Mesenchymal stem cell (in vitro differentiated cells and primary cell): ENCODE data around the gene HADH.

ENCODE experiments used
- DNase-seq: peaks from one replicate; pipeline ENCODE4 v3.0.0-alpha.2; 2013
- H2AFZ ChIP-seq: one replicate; pipeline ENCODE4 v1.6.1; 2013; ENCODE audit warnings: low read depth, mild to moderate bottlenecking, control low read depth, inconsistent platforms, low read length, moderate library complexity
- H2AK5ac ChIP-seq: 2 replicates; pipeline ENCODE4 v1.6.1; 2013; ENCODE audit warnings: low read length, moderate library complexity, mild to moderate bottlenecking, inconsistent platforms; ENCODE audit not compliant: severe bottlenecking
- H2BK120ac ChIP-seq: one replicate; pipeline ENCODE4 v1.6.1; 2013; ENCODE audit warnings: low read depth, mild to moderate bottlenecking, inconsistent platforms, low read length, moderate library complexity
- H2BK12ac ChIP-seq, 2 experiments: one replicate each; pipeline ENCODE4 v1.6.1; 2013; ENCODE audit warnings: inconsistent platforms in 2 of 2, low read length in 2 of 2, mild to moderate bottlenecking in 2 of 2, moderate library complexity in 2 of 2, control low read depth in 1 of 2
- H2BK15ac ChIP-seq: one replicate; pipeline ENCODE4 v1.6.1; 2013; ENCODE audit warnings: mild to moderate bottlenecking, low read depth, inconsistent platforms; ENCODE audit not compliant: poor library complexity, severe bottlenecking
- H2BK5ac ChIP-seq: 2 replicates; pipeline ENCODE4 v1.6.1; 2013; ENCODE audit warnings: low read depth, mild to moderate bottlenecking, low read length, control low read depth, inconsistent platforms; ENCODE audit not compliant: poor library complexity, severe bottlenecking
- H3K14ac ChIP-seq, 2 experiments: one replicate each; pipeline ENCODE4 v1.6.1; 2013; ENCODE audit warnings: inconsistent platforms in 2 of 2, low read length in 2 of 2, control low read depth in 1 of 2, mild to moderate bottlenecking in 1 of 2, moderate library complexity in 1 of 2
- H3K18ac ChIP-seq, 2 experiments: one replicate each; pipeline ENCODE4 v1.6.1; 2013; ENCODE audit warnings: inconsistent platforms in 2 of 2, low read length in 2 of 2, control low read depth in 1 of 2, low read depth in 1 of 2, mild to moderate bottlenecking in 1 of 2
- H3K23ac ChIP-seq, 2 experiments: one replicate each; pipeline ENCODE4 v1.6.1; 2013; ENCODE audit warnings: inconsistent platforms in 2 of 2, low read length in 2 of 2, mild to moderate bottlenecking in 2 of 2, moderate library complexity in 2 of 2, control low read depth in 1 of 2
- H3K27ac ChIP-seq: 2 replicates; pipeline ENCODE4 v1.5.1; 2013; ENCODE audit warnings: mild to moderate bottlenecking, moderate library complexity, low read length, control low read depth, inconsistent platforms; ENCODE audit not compliant: poor library complexity, severe bottlenecking
- H3K27me3 ChIP-seq, 2 experiments: 2 replicates each; pipeline versions ENCODE4 v1.6.1 to v1.7.0; 2013; ENCODE audit warnings: low read length in 2 of 2, mild to moderate bottlenecking in 2 of 2, moderate library complexity in 2 of 2, control low read depth in 1 of 2, inconsistent platforms in 1 of 2; ENCODE audit not compliant: control insufficient read depth in 1 of 2, insufficient read depth in 1 of 2
- H3K36me3 ChIP-seq, 2 experiments: 2 replicates each; pipeline versions ENCODE4 v1.6.1 to v1.7.0; 2013; ENCODE audit warnings: low read length in 2 of 2, control low read depth in 1 of 2, inconsistent platforms in 1 of 2, low read depth in 1 of 2, mild to moderate bottlenecking in 1 of 2; ENCODE audit not compliant: insufficient read depth in 2 of 2, control insufficient read depth in 1 of 2
- H3K4ac ChIP-seq, 2 experiments: one replicate each; pipeline ENCODE4 v1.6.1; 2013; ENCODE audit warnings: inconsistent platforms in 2 of 2, low read length in 2 of 2, mild to moderate bottlenecking in 2 of 2, moderate library complexity in 2 of 2, control low read depth in 1 of 2, low read depth in 1 of 2
- H3K4me1 ChIP-seq: 2 replicates; pipeline ENCODE4 v1.6.1; 2013; ENCODE audit warnings: low read depth, low read length, control low read depth; ENCODE audit not compliant: control insufficient read depth, insufficient read depth
- H3K4me2 ChIP-seq: 2 replicates; pipeline ENCODE4 v1.6.1; 2013; ENCODE audit warnings: low read length, mild to moderate bottlenecking, inconsistent platforms; ENCODE audit not compliant: poor library complexity, severe bottlenecking
- H3K4me3 ChIP-seq, 2 experiments: 2 replicates each; pipeline versions ENCODE4 v1.5.1 to v1.7.0; 2013; ENCODE audit warnings: low read length in 2 of 2, mild to moderate bottlenecking in 2 of 2, control low read depth in 1 of 2, low read depth in 1 of 2; ENCODE audit not compliant: insufficient read depth in 1 of 2
- H3K79me1 ChIP-seq: replicated peaks from 2 replicates; pipeline ENCODE4 v1.6.1; 2013; ENCODE audit warnings: mild to moderate bottlenecking, control low read depth, low read length, inconsistent platforms; ENCODE audit not compliant: poor library complexity, severe bottlenecking
- H3K9ac ChIP-seq: 2 replicates; pipeline ENCODE4 v1.7.0; 2013; ENCODE audit warnings: mild to moderate bottlenecking, low read length, moderate library complexity
- H3K9me3 ChIP-seq: 2 replicates; pipeline ENCODE4 v1.7.0; 2013; ENCODE audit warnings: mild to moderate bottlenecking, low read length; ENCODE audit not compliant: control insufficient read depth
- H4K8ac ChIP-seq: one replicate; pipeline ENCODE4 v1.6.1; 2013; ENCODE audit warnings: inconsistent platforms, mild to moderate bottlenecking, low read length, moderate library complexity
- H4K91ac ChIP-seq: one replicate; pipeline ENCODE4 v1.6.1; 2013; ENCODE audit warnings: mild to moderate bottlenecking, low read length, inconsistent platforms
- WGBS: methylation state at CpG from one replicate; pipeline ENCODE4 v1.1.7; 2013; ENCODE audit warnings: mixed read lengths; 5-methylcytosine and 5-hydroxymethylcytosine counted together

Gene HADH

DNA sequence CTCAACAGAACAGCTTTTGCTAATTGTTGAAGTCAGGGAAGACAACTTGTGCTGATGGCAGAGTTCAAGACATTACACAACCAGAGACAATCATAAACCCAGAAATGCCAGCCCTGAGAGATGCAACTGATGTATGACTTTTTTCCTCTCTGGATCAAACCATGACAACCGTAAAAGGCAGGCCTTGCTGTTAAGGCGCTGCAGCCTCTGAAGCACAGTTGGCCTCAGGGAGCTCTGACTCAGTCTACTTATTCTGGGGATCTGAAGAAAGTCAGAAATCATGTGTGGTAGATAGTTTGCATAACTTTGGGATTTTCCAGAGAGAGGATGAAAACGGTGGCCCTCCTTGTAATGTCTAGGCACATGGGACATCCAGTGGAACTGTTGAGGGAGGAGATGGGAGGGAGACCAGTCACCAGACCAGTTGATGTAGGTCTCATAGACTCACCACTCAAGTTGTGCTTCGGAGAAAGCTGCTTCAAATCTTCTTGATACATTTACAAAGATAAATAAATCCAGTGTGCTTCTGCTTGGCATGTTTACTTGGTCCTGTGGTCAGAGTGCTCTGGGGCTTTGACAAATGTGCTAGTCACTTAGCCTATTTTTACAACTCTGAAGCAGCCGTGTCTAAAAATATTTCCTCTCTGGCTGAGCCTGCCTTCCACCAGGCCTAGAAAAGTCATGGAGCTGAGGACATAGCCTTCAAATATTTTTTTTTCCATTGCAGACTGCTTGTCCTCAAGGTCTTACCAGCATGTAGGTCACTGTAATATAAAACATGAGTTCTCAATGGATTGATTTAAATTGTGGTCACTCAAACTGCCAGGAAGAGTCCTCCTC is 7.5 kb downstream of the HADH start:
- no peak overlapping the region for H3K27ac ChIP-seq
- H3K9ac ChIP-seq, result peak overlapping the region; percentile 55
- H3K79me1 ChIP-seq, result peaks cover 38% of the 10 kb centered on the region
- H3K9me3 ChIP-seq, result no peaks in the 10 kb centered on the region
- H3K36me3 ChIP-seq, result peaks cover 3 to 4% of the 10 kb centered on the region in 2 experiments
- peak; percentile 98 for DNase-seq
- H3K4me3 ChIP-seq, result no peak overlapping the region
- no peaks in the 10 kb centered on the region for H3K4me1 ChIP-seq
- no peaks in the 10 kb centered on the region for H3K27me3 ChIP-seq
- H3K18ac ChIP-seq, result peak overlapping the region; percentile 0 to 71
- H4K91ac ChIP-seq, result no peak overlapping the region
- no peak overlapping the region for H2AK5ac ChIP-seq
- no peak overlapping the region for H2BK15ac ChIP-seq
- H3K23ac ChIP-seq, result no peak overlapping the region
- no peak overlapping the region for H2BK12ac ChIP-seq
- H4K8ac ChIP-seq, result no peak overlapping the region
- H3K4ac ChIP-seq, result no peak overlapping the region
- 23% methylated on average over 4 of the region's 5 CpGs for WGBS
- H2BK120ac ChIP-seq, result no peak overlapping the region
- no peak overlapping the region for H3K14ac ChIP-seq
- no peak overlapping the region for H3K4me2 ChIP-seq
- H2AFZ ChIP-seq, result no peak overlapping the region
- H2BK5ac ChIP-seq, result no peak overlapping the region

DNA sequence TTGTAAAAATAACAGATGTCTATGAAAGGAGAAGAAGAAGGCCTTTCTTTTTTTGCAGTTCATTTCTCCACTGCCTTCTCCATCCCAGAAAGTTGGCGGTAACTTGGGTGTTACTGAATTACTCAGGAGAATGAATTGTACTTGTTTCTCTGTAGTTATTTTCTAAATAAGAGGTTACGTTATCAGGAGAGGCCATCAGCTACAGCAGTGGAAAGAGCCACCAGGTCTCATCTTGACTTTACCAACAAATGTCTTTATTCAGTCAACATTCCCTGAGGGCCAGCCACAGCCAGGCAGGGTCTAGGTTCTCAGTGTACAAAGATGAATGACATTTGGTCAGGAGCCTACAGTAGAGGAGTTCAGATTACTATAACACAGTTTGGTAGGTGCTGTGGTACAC is 8.1 kb downstream of the HADH start:
- Histone ChIP-seq H3K27me3 (no peaks in the 10 kb centered on the region), H3K4me1 (no peaks in the 10 kb centered on the region), H4K91ac (peak overlapping the region; percentile 79), H3K9ac (peak overlapping the region; percentile 55), H3K18ac (peak overlapping the region; percentile 37), H3K4ac (no peak overlapping the region), H3K27ac (no peak overlapping the region), H2BK5ac (no peak overlapping the region), H3K9me3 (no peaks in the 10 kb centered on the region), H3K36me3 (peaks cover 3 to 4% of the 10 kb centered on the region in 2 experiments), H2BK120ac (no peak overlapping the region), H2AK5ac (no peak overlapping the region), H3K14ac (no peak overlapping the region), H4K8ac (peak overlapping the region; percentile 80), H3K79me1 (peaks cover 36% of the 10 kb centered on the region), H2BK12ac (peak overlapping the region; percentile 7 to 54), H3K4me3 (no peak overlapping the region), H3K23ac (no peak overlapping the region), H2BK15ac (no peak overlapping the region), H3K4me2 (no peak overlapping the region), H2AFZ (no peak overlapping the region)
- WGBS, result no CpG with 5 or more reads among the region's 2 CpGs
- DNase-seq, result no peak

DNA sequence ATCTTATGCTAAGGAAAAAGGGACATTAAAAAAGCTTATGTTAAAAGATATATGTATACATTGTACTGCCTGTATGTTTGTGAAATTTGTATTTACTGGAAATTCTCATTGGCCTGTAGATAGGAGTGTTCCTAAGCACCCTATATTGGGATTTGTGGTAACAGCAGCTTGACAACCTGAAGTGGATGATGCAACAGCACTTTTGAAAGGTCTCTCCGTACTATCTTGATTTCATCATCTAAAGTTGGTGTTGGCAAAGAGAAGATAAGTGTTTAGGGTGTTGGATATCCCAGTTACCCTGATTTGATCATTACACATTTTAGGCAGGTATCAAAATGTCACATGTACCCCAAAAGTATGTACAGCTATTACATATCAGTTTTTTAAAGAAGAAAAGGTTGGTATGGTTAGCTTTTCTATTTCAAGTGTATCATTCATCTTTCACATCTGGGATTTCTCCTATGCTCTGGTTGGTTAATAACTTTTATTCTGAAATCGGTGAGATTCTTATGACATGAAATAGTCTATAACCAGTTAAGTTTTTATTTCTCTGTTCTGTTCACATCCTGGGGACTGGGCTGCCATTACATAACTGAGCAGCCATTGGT is 10.3 kb downstream of the HADH start:
- Histone ChIP-seq H3K23ac (no peak overlapping the region), H2BK120ac (no peak overlapping the region), H3K4ac (no peak overlapping the region), H3K18ac (no peak overlapping the region), H3K4me1 (peaks cover 4% of the 10 kb centered on the region), H3K27me3 (no peaks in the 10 kb centered on the region), H2BK15ac (no peak overlapping the region), H3K4me2 (no peak overlapping the region), H2BK12ac (no peak overlapping the region), H4K91ac (no peak overlapping the region), H3K9me3 (no peaks in the 10 kb centered on the region), H3K4me3 (no peak overlapping the region), H3K36me3 (peaks cover 3 to 4% of the 10 kb centered on the region in 2 experiments), H2BK5ac (no peak overlapping the region), H2AK5ac (no peak overlapping the region), H3K79me1 (peaks cover 30% of the 10 kb centered on the region), H3K14ac (no peak overlapping the region), H4K8ac (no peak overlapping the region), H3K9ac (no peak overlapping the region), H3K27ac (no peak overlapping the region), H2AFZ (no peak overlapping the region)
- WGBS, result 80% methylated on average over 2 of the region's 2 CpGs
- peak; percentile 33 for DNase-seq

DNA sequence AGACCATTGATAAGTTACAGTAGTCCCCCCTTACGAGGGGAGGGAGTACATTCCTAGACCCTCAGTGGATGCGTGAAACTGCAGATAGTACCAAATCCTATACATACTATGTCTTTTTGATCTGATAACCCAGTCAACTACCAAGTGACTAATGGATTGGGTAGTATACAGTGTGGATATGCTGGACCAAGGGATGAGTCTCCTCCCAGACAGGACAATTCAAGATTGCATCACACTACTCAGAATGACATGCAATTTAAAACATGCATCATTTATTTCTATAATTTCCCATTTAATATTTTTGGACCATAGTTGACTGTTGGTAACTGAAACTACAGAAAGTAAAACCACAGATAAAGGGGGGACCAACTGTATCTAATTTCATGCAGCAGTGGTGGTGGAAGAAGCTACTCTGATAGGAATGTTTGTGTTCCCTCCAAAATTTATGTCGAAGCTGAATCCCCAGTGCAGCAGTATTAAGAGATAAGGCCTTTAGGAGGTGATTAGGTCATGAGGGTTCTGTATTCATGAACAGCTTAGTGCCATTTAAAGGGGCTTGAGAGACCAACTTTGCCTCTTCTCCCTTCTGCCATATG is 11.9 kb downstream of the HADH start:
- no peak overlapping the region for H2BK120ac ChIP-seq
- H3K23ac ChIP-seq, result no peak overlapping the region
- H3K4me3 ChIP-seq, result no peak overlapping the region
- H3K4me2 ChIP-seq, result no peak overlapping the region
- no peak overlapping the region for H3K4ac ChIP-seq
- H2AK5ac ChIP-seq, result no peak overlapping the region
- H2BK15ac ChIP-seq, result no peak overlapping the region
- H3K14ac ChIP-seq, result no peak overlapping the region
- no peak overlapping the region for H3K27ac ChIP-seq
- peaks cover 30% of the 10 kb centered on the region for H3K79me1 ChIP-seq
- H2AFZ ChIP-seq, result no peak overlapping the region
- no peak overlapping the region for H3K18ac ChIP-seq
- H3K9me3 ChIP-seq, result no peaks in the 10 kb centered on the region
- WGBS, result 90% methylated on average over 1 of the region's 3 CpGs
- no peak overlapping the region for H2BK12ac ChIP-seq
- no peak overlapping the region for H2BK5ac ChIP-seq
- H4K8ac ChIP-seq, result no peak overlapping the region
- peak; percentile 21 for DNase-seq
- no peak overlapping the region for H3K9ac ChIP-seq
- no peak overlapping the region for H4K91ac ChIP-seq
- H3K36me3 ChIP-seq, result peaks cover 3 to 4% of the 10 kb centered on the region in 2 experiments
- no peaks in the 10 kb centered on the region for H3K27me3 ChIP-seq
- H3K4me1 ChIP-seq, result peaks cover 4% of the 10 kb centered on the region
